WTC11 (cell line): ENCODE data around the gene KCNMA1. TPM values are rescaled to one million over a fixed set of nuclear protein-coding genes. Genes with fewer than 3 reads are reported as not detected.

Experiments
- ATAC-seq: fragments of 200-7000 bp; cut with Tn5 transposase; 2 replicates; pipeline ENCODE4 v1.10.0; 2021; ENCODE audit warnings: mild to moderate bottlenecking, moderate library complexity
- CTCF ChIA-PET: fragments of 300-600 bp; sonication (Branson Sonifier 250); formaldehyde crosslinking; loops from one replicate; lab custom pipeline; 2021; ENCODE audit warnings: antibody characterized with exemption; lab: Charles Lee
- POLR2A ChIA-PET: fragments of 350-600 bp; sonication (Branson Sonifier 250); formaldehyde crosslinking; loops from one replicate; lab custom pipeline; 2021; ENCODE audit warnings: antibody characterized with exemption; lab: Charles Lee
- DNase-seq: peaks from one replicate; pipeline ENCODE4 v3.0.0; 2021; ENCODE audit warnings: low spot score
- H3K27ac Mint-ChIP-seq: 2 replicates; pipeline ENCODE4 v1.8.0; 2021; ENCODE audit warnings: mixed read lengths
- H3K27me3 Mint-ChIP-seq: 2 replicates; pipeline ENCODE4 v1.8.0; 2021; ENCODE audit warnings: low read depth, mild to moderate bottlenecking, moderate library complexity, mixed read lengths
- H3K36me3 Mint-ChIP-seq: 2 replicates; pipeline ENCODE4 v1.8.0; 2021; ENCODE audit warnings: mixed read lengths
- H3K4me1 Mint-ChIP-seq: 2 replicates; pipeline ENCODE4 v1.8.0; 2022; ENCODE audit warnings: mixed read lengths
- H3K4me3 Mint-ChIP-seq: 2 replicates; pipeline ENCODE4 v1.8.0; 2021; ENCODE audit warnings: mild to moderate bottlenecking, moderate library complexity, mixed read lengths
- H3K9me3 Mint-ChIP-seq: 2 replicates; pipeline ENCODE4 v1.8.0; 2021; ENCODE audit warnings: mixed read lengths
- ATF1 ChIP-seq: sonication (generic); formaldehyde crosslinking; IDR thresholded peaks from 2 replicates; pipeline ENCODE4 v1.8.1; 2023; ENCODE audit warnings: mild to moderate bottlenecking, moderate library complexity, missing genetic modification reagents
- E2F4 ChIP-seq: sonication (generic); formaldehyde crosslinking; IDR thresholded peaks from 2 replicates; pipeline ENCODE4 v1.8.1; 2022; ENCODE audit warnings: low read depth, mild to moderate bottlenecking, moderate library complexity, missing genetic modification reagents, borderline replicate concordance
- EMX1 ChIP-seq: fragments of 250-450 bp; sonication (Bioruptor Pico); IDR thresholded peaks from 2 replicates; pipeline ENCODE4 v1.8.0; 2021; ENCODE audit warnings: mild to moderate bottlenecking
- ERG ChIP-seq: fragments of 250-450 bp; sonication (Bioruptor Pico); IDR thresholded peaks from 2 replicates; pipeline ENCODE4 v1.8.0; 2021; ENCODE audit warnings: mild to moderate bottlenecking
- ESRRA ChIP-seq: sonication (generic); formaldehyde crosslinking; IDR thresholded peaks from 2 replicates; pipeline ENCODE4 v1.8.1; 2022; ENCODE audit warnings: mild to moderate bottlenecking, missing genetic modification reagents, borderline replicate concordance
- FOXJ3 ChIP-seq: sonication (generic); formaldehyde crosslinking; IDR thresholded peaks from 2 replicates; pipeline ENCODE4 v1.9.0; 2021; ENCODE audit warnings: missing genetic modification reagents, mild to moderate bottlenecking, borderline replicate concordance
- FOXK1 ChIP-seq: sonication (generic); formaldehyde crosslinking; IDR thresholded peaks from 2 replicates; pipeline ENCODE4 v1.8.0; 2022; ENCODE audit warnings: mild to moderate bottlenecking, moderate library complexity, missing genetic modification reagents
- FOXP4 ChIP-seq: sonication (generic); formaldehyde crosslinking; IDR thresholded peaks from 2 replicates; pipeline ENCODE4 v1.8.0; 2022; ENCODE audit warnings: mild to moderate bottlenecking, missing genetic modification reagents
- GABPB1 ChIP-seq: sonication (generic); formaldehyde crosslinking; IDR thresholded peaks from 2 replicates; pipeline ENCODE4 v1.8.1; 2023; ENCODE audit warnings: mild to moderate bottlenecking, missing genetic modification reagents
- GTF2I ChIP-seq: fragments of 250-450 bp; sonication (Bioruptor Pico); conservative IDR thresholded peaks from 2 replicates; pipeline ENCODE4 v1.4.0; 2021; ENCODE audit warnings: mild to moderate bottlenecking
- HMGXB4 ChIP-seq: sonication (generic); formaldehyde crosslinking; IDR thresholded peaks from 2 replicates; pipeline ENCODE4 v1.8.1; 2023; ENCODE audit warnings: mild to moderate bottlenecking, moderate library complexity, missing genetic modification reagents
- KAT7 ChIP-seq: sonication (generic); formaldehyde crosslinking; IDR thresholded peaks from 2 replicates; pipeline ENCODE4 v1.8.1; 2023; ENCODE audit warnings: missing genetic modification reagents, mild to moderate bottlenecking, borderline replicate concordance
- NFYB ChIP-seq: sonication (generic); formaldehyde crosslinking; conservative IDR thresholded peaks from 2 replicates; pipeline ENCODE4 v1.8.0; 2022; ENCODE audit warnings: low read depth, missing genetic modification reagents
- NR3C1 ChIP-seq: sonication (generic); formaldehyde crosslinking; conservative IDR thresholded peaks from 2 replicates; pipeline ENCODE4 v1.8.1; 2023; ENCODE audit warnings: low read depth, mild to moderate bottlenecking, missing genetic modification reagents
- SMAD3 ChIP-seq: sonication (generic); formaldehyde crosslinking; IDR thresholded peaks from 2 replicates; pipeline ENCODE4 v1.8.0; 2022; ENCODE audit warnings: missing genetic modification reagents, mild to moderate bottlenecking, borderline replicate concordance
- TCF7 ChIP-seq: sonication (generic); formaldehyde crosslinking; IDR thresholded peaks from 2 replicates; pipeline ENCODE4 v1.8.0; 2022; ENCODE audit warnings: mild to moderate bottlenecking, low read depth, missing genetic modification reagents, moderate library complexity
- TEAD4 ChIP-seq: sonication (generic); formaldehyde crosslinking; IDR thresholded peaks from 2 replicates; pipeline ENCODE4 v1.8.0; 2022; ENCODE audit warnings: mild to moderate bottlenecking, missing genetic modification reagents
- USF1 ChIP-seq: sonication (generic); formaldehyde crosslinking; IDR thresholded peaks from 2 replicates; pipeline ENCODE4 v1.8.0; 2022; ENCODE audit warnings: mild to moderate bottlenecking, missing genetic modification reagents
- ZNF263 ChIP-seq: sonication (generic); formaldehyde crosslinking; IDR thresholded peaks from 2 replicates; pipeline ENCODE4 v1.8.1; 2022; ENCODE audit warnings: low read depth, mild to moderate bottlenecking, moderate library complexity, missing genetic modification reagents
- ZNF423 ChIP-seq: fragments of 250-450 bp; sonication (Bioruptor Pico); IDR thresholded peaks from 2 replicates; pipeline ENCODE4 v2.1.2; 2022; ENCODE audit warnings: mild to moderate bottlenecking, moderate library complexity
- ZNF671 ChIP-seq: fragments of 250-450 bp; sonication (Bioruptor Pico); IDR thresholded peaks from 2 replicates; pipeline ENCODE4 v1.8.0; 2021; ENCODE audit warnings: mild to moderate bottlenecking
- total RNA-seq: library from RNA; stranded (reverse); gene quantifications from 3 replicates; pipeline ENCODE4 v1.2.3, GENCODE V29; 2021

Gene KCNMA1
- total RNA-seq, 1 experiment from 2014 or later: 7.3 TPM

GRCh38 chr10:76840802-76841201 lies 796.8 kb downstream of the KCNMA1 start:
- DNase-seq: no peak
- no peak overlapping the region for H3K4me3 Mint-ChIP-seq
- no peak overlapping the region for H3K27ac Mint-ChIP-seq
- CTCF ChIA-PET: no interaction called here
- POLR2A ChIA-PET: no interaction called here
- H3K27me3 Mint-ChIP-seq: peaks cover 4% of the 10 kb centered on the region; the same call in 1 of the 2 replicates
- no peaks in the 10 kb centered on the region for H3K4me1 Mint-ChIP-seq
- H3K36me3 Mint-ChIP-seq: peaks cover 9% of the 10 kb centered on the region
- peaks cover 35% of the 10 kb centered on the region for H3K9me3 Mint-ChIP-seq
- no peak for ATAC-seq
- TF ChIP-seq NFYB (CRISPR knock-in tag) (no peak), HMGXB4 (CRISPR knock-in tag) (no peak), GTF2I (no peak)

GRCh38 chr10:76839276-76839675 lies 798.3 kb downstream of the KCNMA1 start:
- Mint-ChIP-seq H3K4me3 (no peak overlapping the region), H3K27ac (no peak overlapping the region), H3K27me3 (no peaks in the 10 kb centered on the region), H3K4me1 (no peaks in the 10 kb centered on the region), H3K36me3 (no peaks in the 10 kb centered on the region; the same call in 1 of the 2 replicates), H3K9me3 (peaks cover 21% of the 10 kb centered on the region)
- ChIA-PET CTCF (interaction anchor here (0.6 kb wide), 1 partner anchor 1462 kb away, joined by 3 read pairs; no protein-coding TSS in a partner anchor), POLR2A (no interaction called here)
- ATAC-seq: no peak
- TF ChIP-seq KAT7 (CRISPR knock-in tag): no peak
- TF ChIP-seq ZNF263 (CRISPR knock-in tag): no peak
- no peak for TF ChIP-seq FOXJ3
- TF ChIP-seq SMAD3: no peak
- no peak for TF ChIP-seq ZNF671 (CRISPR knock-in tag)
- no peak for TF ChIP-seq USF1 (CRISPR knock-in tag)
- DNase-seq: no peak

- ChIA-PET POLR2A (no interaction called here), CTCF (no interaction called here)
- ATAC-seq: no peak
- peaks cover 6% of the 10 kb centered on the region for H3K4me1 Mint-ChIP-seq
- H3K9me3 Mint-ChIP-seq: peaks cover 10% of the 10 kb centered on the region
- TF ChIP-seq TCF7 (CRISPR knock-in tag): no peak
- TF ChIP-seq FOXP4 (CRISPR knock-in tag): no peak
- TF ChIP-seq ESRRA: no peak
- TF ChIP-seq ZNF263 (CRISPR knock-in tag): no peak
- TF ChIP-seq NR3C1 (CRISPR knock-in tag): no peak
- TF ChIP-seq ZNF671 (CRISPR knock-in tag): no peak
- TF ChIP-seq HMGXB4 (CRISPR knock-in tag): no peak
- TF ChIP-seq FOXJ3: no peak
- no peak overlapping the region for H3K4me3 Mint-ChIP-seq
- DNase-seq: no peak
- H3K27me3 Mint-ChIP-seq: no peaks in the 10 kb centered on the region; the same call in 1 of the 2 replicates
- H3K27ac Mint-ChIP-seq: no peak overlapping the region
- H3K36me3 Mint-ChIP-seq: peaks cover 4% of the 10 kb centered on the region
These were observed 807.4 kb downstream of the KCNMA1 start for GRCh38 chr10:76830218-76830617.

- ATAC-seq (no peak), DNase-seq (no peak)
- POLR2A ChIA-PET: no interaction called here
- Mint-ChIP-seq H3K9me3 (peaks cover 10% of the 10 kb centered on the region), H3K4me3 (no peak overlapping the region), H3K27ac (no peak overlapping the region), H3K36me3 (peaks cover 4% of the 10 kb centered on the region), H3K27me3 (no peaks in the 10 kb centered on the region; the same call in 1 of the 2 replicates), H3K4me1 (peaks cover 6% of the 10 kb centered on the region)
- CTCF ChIA-PET: interaction anchor here (0.9 kb wide), 1 partner anchor 155 kb away, joined by 3 read pairs; no protein-coding TSS in a partner anchor
- TF ChIP-seq E2F4 (CRISPR knock-in tag): no peak
- no peak for TF ChIP-seq NFYB (CRISPR knock-in tag)
- no peak for TF ChIP-seq EMX1 (CRISPR knock-in tag)
- no peak for TF ChIP-seq ERG
- TF ChIP-seq ESRRA: no peak
- no peak for TF ChIP-seq TCF7 (CRISPR knock-in tag)
- no peak for TF ChIP-seq ZNF423 (CRISPR knock-in tag)
- TF ChIP-seq TEAD4: no peak
- no peak for TF ChIP-seq FOXK1 (CRISPR knock-in tag)
- no peak for TF ChIP-seq GABPB1 (CRISPR knock-in tag)
- no peak for TF ChIP-seq FOXJ3
- TF ChIP-seq ATF1: no peak
These were observed 807.9 kb downstream of the KCNMA1 start for GRCh38 chr10:76829724-76830123.
